ENCODE results near the gene MB.

GRCh38 chr22:35575116-35575748 lies 41.9 kb downstream of the MB start:
- TF ChIP-seq POLR2A (IDR thresholded peaks at IDR 0.05) (no peak), POLR2AphosphoS5 (IDR thresholded peaks at IDR 0.05) (no peak), CTCF (IDR thresholded peaks at IDR 0.05) (no peak)

Measured in prostate gland (tissue), 2 donors.